Naive thymus-derived CD8-positive, alpha-beta T cell (primary cell): ENCODE data around the gene PTBP2. TPM values are rescaled to one million over a fixed set of nuclear protein-coding genes. Genes with fewer than 3 reads are reported as not detected.

ENCODE experiments used
- ATAC-seq, 2 donors: fragments of 150-1000 bp; cut with Tn5 transposase in 1 of 2; sonication (Bioruptor Pico), chemical (Tn5 transposase) in 1 of 2; 1 replicate in 1 of 2; 2 replicates in 1 of 2; pipeline ENCODE4 v1.10.0; 2021; ENCODE audit warnings: mild to moderate bottlenecking in 2 of 2, moderate library complexity in 2 of 2
- POLR2A ChIA-PET: fragments of 350-600 bp; sonication (Branson Sonifier 250); formaldehyde crosslinking; loops from one replicate; lab custom pipeline; 2021; ENCODE audit warnings: antibody characterized with exemption; lab: Charles Lee
- DNase-seq, 10 donors: peaks; one replicate each; pipeline versions ENCODE4 v3.0.0 to v3.0.0-alpha.2; 2020 to 2022
- H3K27ac Mint-ChIP-seq, 10 donors: one replicate each; pipeline ENCODE4 v1.8.0; 2020 to 2022; ENCODE audit warnings: mild to moderate bottlenecking in 10 of 10, mixed read lengths in 10 of 10, moderate library complexity in 4 of 10, inconsistent platforms in 1 of 10
- H3K27me3 Mint-ChIP-seq, 5 donors: one replicate each; pipeline ENCODE4 v1.8.0; 2021 to 2022; ENCODE audit warnings: mixed read lengths in 5 of 5
- H3K36me3 Mint-ChIP-seq, 3 donors: one replicate each; pipeline ENCODE4 v1.8.0; 2020 to 2022; ENCODE audit warnings: mixed read lengths in 3 of 3, mild to moderate bottlenecking in 2 of 3, inconsistent platforms in 1 of 3
- H3K4me1 Mint-ChIP-seq, 4 donors: one replicate each; pipeline ENCODE4 v1.8.0; 2021 to 2022; ENCODE audit warnings: mixed read lengths in 4 of 4
- H3K4me3 Mint-ChIP-seq, 10 donors: one replicate each; pipeline ENCODE4 v1.8.0; 2020 to 2022; ENCODE audit warnings: mild to moderate bottlenecking in 10 of 10, mixed read lengths in 10 of 10, moderate library complexity in 6 of 10, inconsistent platforms in 1 of 10
- H3K9me3 Mint-ChIP-seq, 9 donors: one replicate each; pipeline ENCODE4 v1.8.0; 2020 to 2022; ENCODE audit warnings: mixed read lengths in 9 of 9, mild to moderate bottlenecking in 3 of 9, inconsistent platforms in 1 of 9, moderate library complexity in 1 of 9
- polyA plus RNA-seq, 3 donors: library from polyadenylated mRNA; unstranded; fragments of 300-500 nt; fragmentation: Illumina TruSeq; gene quantifications; one replicate each; pipeline ENCODE4 v1.2.3, GENCODE V29; 2021
- total RNA-seq, 8 experiments: library from RNA in 2 of 8; stranded (reverse) in 2 of 8; gene quantifications; one replicate each; pipeline ENCODE4 v1.2.3 and lab custom pipeline; 2021 to 2026

Gene PTBP2
- total and polyA plus RNA-seq, 5 experiments from 2014 or later = 1.4 to 22.1 (median 2.7) TPM

GRCh38 chr1:96837057-96837780 is 115.6 kb downstream of the PTBP2 start:
- H3K36me3 Mint-ChIP-seq = no peaks in the 10 kb centered on the region
- H3K4me3 Mint-ChIP-seq = no peak overlapping the region
- no peaks in the 10 kb centered on the region for H3K4me1 Mint-ChIP-seq
- ATAC-seq = no peak
- peaks cover 0 to 3% (median 0%) of the 10 kb centered on the region in 9 donors for H3K9me3 Mint-ChIP-seq
- H3K27me3 Mint-ChIP-seq = peaks cover 0 to 15% (median 0%) of the 10 kb centered on the region in 5 donors
- POLR2A ChIA-PET = no interaction called here
- H3K27ac Mint-ChIP-seq = no peak overlapping the region
- DNase-seq = no peak

GRCh38 chr1:96837781-96838216 is 116.2 kb downstream of the PTBP2 start:
- peaks cover 0 to 15% (median 0%) of the 10 kb centered on the region in 5 donors for H3K27me3 Mint-ChIP-seq
- no peak for DNase-seq
- no peak overlapping the region for H3K27ac Mint-ChIP-seq
- H3K36me3 Mint-ChIP-seq = no peaks in the 10 kb centered on the region
- H3K4me3 Mint-ChIP-seq = no peak overlapping the region
- POLR2A ChIA-PET = no interaction called here
- H3K4me1 Mint-ChIP-seq = no peaks in the 10 kb centered on the region
- no peak for ATAC-seq
- H3K9me3 Mint-ChIP-seq = peaks cover 0 to 3% (median 0%) of the 10 kb centered on the region in 9 donors

- no peak overlapping the region for H3K27ac Mint-ChIP-seq
- H3K9me3 Mint-ChIP-seq = peaks cover 0 to 2% (median 0%) of the 10 kb centered on the region in 9 donors
- DNase-seq (no peak), ATAC-seq (no peak)
- H3K36me3 Mint-ChIP-seq = no peaks in the 10 kb centered on the region
- H3K4me1 Mint-ChIP-seq = no peaks in the 10 kb centered on the region
- peaks cover 0 to 21% (median 3%) of the 10 kb centered on the region in 5 donors for H3K27me3 Mint-ChIP-seq
- H3K4me3 Mint-ChIP-seq = no peak overlapping the region
- POLR2A ChIA-PET = no interaction called here
These were observed 118.8 kb downstream of the PTBP2 start for GRCh38 chr1:96840396-96840795.

GRCh38 chr1:96842215-96842614 is 120.6 kb downstream of the PTBP2 start:
- no peak overlapping the region for H3K4me3 Mint-ChIP-seq
- no peak overlapping the region for H3K27ac Mint-ChIP-seq
- no peaks in the 10 kb centered on the region for H3K36me3 Mint-ChIP-seq
- H3K9me3 Mint-ChIP-seq = peaks cover 0 to 2% (median 0%) of the 10 kb centered on the region in 9 donors
- DNase-seq = no peak
- H3K27me3 Mint-ChIP-seq = peaks cover 0 to 26% (median 4%) of the 10 kb centered on the region in 5 donors
- H3K4me1 Mint-ChIP-seq = no peaks in the 10 kb centered on the region
- POLR2A ChIA-PET = no interaction called here
- no peak for ATAC-seq

GRCh38 chr1:96843196-96843595 is 121.6 kb downstream of the PTBP2 start:
- Mint-ChIP-seq H3K4me3 (no peak overlapping the region), H3K9me3 (peaks cover 0 to 2% (median 0%) of the 10 kb centered on the region in 9 donors), H3K4me1 (no peaks in the 10 kb centered on the region), H3K27me3 (peaks cover 0 to 24% (median 4%) of the 10 kb centered on the region in 5 donors), H3K36me3 (no peaks in the 10 kb centered on the region), H3K27ac (no peak overlapping the region)
- POLR2A ChIA-PET = no interaction called here
- DNase-seq (no peak), ATAC-seq (no peak)

- H3K27ac Mint-ChIP-seq = no peak overlapping the region
- no peak for ATAC-seq
These were observed 122.0 kb downstream of the PTBP2 start for GRCh38 chr1:96843601-96844000.

GRCh38 chr1:96845464-96845863 is 123.9 kb downstream of the PTBP2 start:
- ATAC-seq (peak in 1 of 2 donors; percentile 57), DNase-seq (peak in 3 of 10 donors; percentile 6 to 10 (median 6))
- H3K27me3 Mint-ChIP-seq = peaks cover 0 to 16% (median 1%) of the 10 kb centered on the region in 5 donors
- no peaks in the 10 kb centered on the region for H3K4me1 Mint-ChIP-seq
- POLR2A ChIA-PET = no interaction called here
- no peaks in the 10 kb centered on the region for H3K36me3 Mint-ChIP-seq
- H3K27ac Mint-ChIP-seq = no peak overlapping the region
- peaks cover 0 to 3% (median 0%) of the 10 kb centered on the region in 9 donors for H3K9me3 Mint-ChIP-seq
- H3K4me3 Mint-ChIP-seq = no peak overlapping the region

More at GRCh38 chr1:96843601-96844000, 122.0 kb downstream of the PTBP2 start:
- no peak for DNase-seq
- Mint-ChIP-seq H3K4me1 (no peaks in the 10 kb centered on the region), H3K36me3 (no peaks in the 10 kb centered on the region), H3K9me3 (no peaks in the 10 kb centered on the region), H3K27me3 (peaks cover 0 to 21% (median 4%) of the 10 kb centered on the region in 5 donors), H3K4me3 (no peak overlapping the region)
- POLR2A ChIA-PET = no interaction called here

- H3K4me3 Mint-ChIP-seq = no peak overlapping the region
- POLR2A ChIA-PET = no interaction called here
- DNase-seq (no peak), ATAC-seq (no peak)
- no peak overlapping the region for H3K27ac Mint-ChIP-seq
- no peaks in the 10 kb centered on the region for H3K4me1 Mint-ChIP-seq
- peaks cover 0 to 25% (median 4%) of the 10 kb centered on the region in 5 donors for H3K27me3 Mint-ChIP-seq
- peaks cover 0 to 29% (median 13%) of the 10 kb centered on the region in 9 donors for H3K9me3 Mint-ChIP-seq
- peaks cover 2 to 14% (median 2%) of the 10 kb centered on the region in 3 donors for H3K36me3 Mint-ChIP-seq
These were observed 140.3 kb downstream of the PTBP2 start for GRCh38 chr1:96861836-96862235.

GRCh38 chr1:96863449-96863848 is 141.9 kb downstream of the PTBP2 start:
- no peak for DNase-seq
- peaks cover 0 to 25% (median 4%) of the 10 kb centered on the region in 5 donors for H3K27me3 Mint-ChIP-seq
- POLR2A ChIA-PET = no interaction called here

More at GRCh38 chr1:96863449-96863848, 141.9 kb downstream of the PTBP2 start:
- H3K9me3 Mint-ChIP-seq = peaks cover 0 to 29% (median 11%) of the 10 kb centered on the region in 9 donors
- ATAC-seq = no peak
- no peaks in the 10 kb centered on the region for H3K4me1 Mint-ChIP-seq
- H3K27ac Mint-ChIP-seq = no peak overlapping the region
- H3K4me3 Mint-ChIP-seq = no peak overlapping the region
- H3K36me3 Mint-ChIP-seq = peaks cover 2 to 14% (median 2%) of the 10 kb centered on the region in 3 donors
